ENCODE measurements around the gene CLEC16A. TPM values are rescaled to one million over a fixed set of nuclear protein-coding genes. Genes with fewer than 3 reads are reported as not detected.

CLEC16A gene
- total and polyA plus RNA-seq, 9 of the 15 experiments (the other 6 are each of a cell fraction or from before 2014, with no cell fraction given): 1.00 to 22.3 (median 10.0) TPM

GRCh38 chr16:11201498-11202259 lies 257.3 kb downstream of the CLEC16A start (continued):
- TF ChIP-seq MBD1 (CRISPR knock-in tag; IDR thresholded peaks at IDR 0.05) (no peak), GATAD2A (IDR thresholded peaks at IDR 0.05) (peak; percentile 92; the same call in 1 of the 2 replicates), ZNF316 (IDR thresholded peaks at IDR 0.05) (peak; percentile 96), XRCC3 (IDR thresholded peaks at IDR 0.05) (no peak), HDAC3 (IDR thresholded peaks at IDR 0.05; ENCODE audit: borderline replicate concordance, partially characterized antibody) (no peak), MYNN (IDR thresholded peaks at IDR 0.05) (peak; percentile 82), MYNN (CRISPR knock-in tag; IDR thresholded peaks at IDR 0.05) (no peak), BACH1 (tag; IDR thresholded peaks at IDR 0.05) (peak; percentile 96), TOE1 (IDR thresholded peaks at IDR 0.05; ENCODE audit: borderline replicate concordance) (no peak), TOE1 (CRISPR knock-in tag; IDR thresholded peaks at IDR 0.05; ENCODE audit: borderline replicate concordance, low read depth) (no peak), NFE2 (IDR thresholded peaks at IDR 0.05; ENCODE audit: low read depth) (peak; percentile 97), E2F8 (IDR thresholded peaks at IDR 0.05; ENCODE audit: low read depth, partially characterized antibody) (peak; percentile 32), FOSL1 (tag; conservative IDR thresholded peaks at IDR 0.05) (peak; percentile 99), ZNF436 (CRISPR knock-in tag; IDR thresholded peaks at IDR 0.05) (no peak), E2F5 (CRISPR knock-in tag; IDR thresholded peaks at IDR 0.05) (peak; percentile 52; the same call in 1 of the 2 replicates), SIN3B (IDR thresholded peaks at IDR 0.05; ENCODE audit: low read depth) (no peak), MTA2 (IDR thresholded peaks at IDR 0.05; ENCODE audit: low read depth) (no peak), KLF16 (IDR thresholded peaks at IDR 0.05) (peak; percentile 78), POLR2G (IDR thresholded peaks at IDR 0.05; ENCODE audit: low read depth, low read length) (peak; percentile 67), ID3 (CRISPR knock-in tag; IDR thresholded peaks at IDR 0.05) (no peak), ID3 (tag; IDR thresholded peaks at IDR 0.05) (0 out of 2 replicates have a peak, but pooled peaks have one; percentile 27), ARNT (IDR thresholded peaks at IDR 0.05) (no peak), ZNF263 (CRISPR knock-in tag; IDR thresholded peaks at IDR 0.05; ENCODE audit: borderline replicate concordance) (no peak), NFXL1 (CRISPR knock-in tag; IDR thresholded peaks at IDR 0.05) (no peak), FOXJ2 (tag; IDR thresholded peaks at IDR 0.05) (no peak), CCAR2 (IDR thresholded peaks at IDR 0.05; ENCODE audit: low read depth, low read length) (no peak)

All from K562 (cell line).